ENCODE measurements around the gene IL2RG.

IL2RG gene

DNA sequence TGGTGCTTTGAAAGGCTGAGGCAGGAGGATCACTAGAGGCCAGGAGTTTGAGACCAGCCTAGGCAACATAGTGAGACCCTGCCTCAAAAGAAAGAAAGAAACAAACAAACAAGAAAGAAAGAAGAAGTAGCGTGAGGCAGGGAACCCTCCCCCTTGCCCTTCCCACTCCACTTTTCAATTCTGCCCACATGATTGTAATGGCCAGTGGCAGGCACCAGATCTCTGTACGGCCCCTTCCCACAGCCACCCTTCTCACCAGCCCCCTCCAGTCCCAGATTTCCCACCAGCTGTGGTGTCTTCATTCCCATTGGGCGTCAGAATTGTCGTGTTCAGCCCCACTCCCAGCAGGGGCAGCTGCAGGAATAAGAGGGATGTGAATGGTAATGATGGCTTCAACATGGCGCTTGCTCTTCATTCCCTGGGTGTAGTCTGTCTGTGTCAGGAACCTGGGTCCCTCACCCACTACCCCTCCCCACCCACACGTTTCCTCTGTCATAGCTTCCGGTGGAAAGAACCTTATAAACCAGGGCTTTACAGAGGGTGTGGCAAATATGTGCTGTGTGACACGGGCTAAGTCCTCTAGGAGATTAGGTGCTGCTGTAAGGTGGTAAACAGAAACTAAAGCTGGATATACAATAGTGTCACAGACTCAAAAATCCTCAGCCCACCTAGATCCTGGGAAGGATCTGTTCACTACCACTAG lies at the start of gene IL2RG:
TSS of gene IL2RG (minus strand) at position 437 of the 703 bp plus-strand sequence. CDS start at position 399, 38 bp downstream.
- DNase-seq = peak; percentile 80

DNA sequence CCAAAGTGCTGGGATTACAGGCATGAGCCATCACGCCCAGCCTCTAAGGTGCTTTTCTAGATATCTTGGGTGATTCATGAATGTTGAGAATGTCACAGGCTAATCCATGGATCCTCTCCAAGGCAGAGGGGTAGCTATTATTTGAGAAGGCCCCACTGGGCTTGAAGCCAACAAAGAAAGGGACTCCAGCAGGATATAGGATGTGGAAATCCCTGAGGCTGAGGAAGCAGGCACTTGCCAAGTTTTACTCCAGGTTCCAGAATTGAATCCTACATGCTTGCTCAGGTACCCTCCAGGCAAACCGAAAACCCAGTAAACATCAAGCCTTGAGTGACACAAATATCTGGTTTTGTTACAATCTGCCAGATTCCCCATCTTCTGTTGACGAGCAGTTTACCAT lies 49.1 kb upstream of the IL2RG start:
- no peak for DNase-seq

DNA sequence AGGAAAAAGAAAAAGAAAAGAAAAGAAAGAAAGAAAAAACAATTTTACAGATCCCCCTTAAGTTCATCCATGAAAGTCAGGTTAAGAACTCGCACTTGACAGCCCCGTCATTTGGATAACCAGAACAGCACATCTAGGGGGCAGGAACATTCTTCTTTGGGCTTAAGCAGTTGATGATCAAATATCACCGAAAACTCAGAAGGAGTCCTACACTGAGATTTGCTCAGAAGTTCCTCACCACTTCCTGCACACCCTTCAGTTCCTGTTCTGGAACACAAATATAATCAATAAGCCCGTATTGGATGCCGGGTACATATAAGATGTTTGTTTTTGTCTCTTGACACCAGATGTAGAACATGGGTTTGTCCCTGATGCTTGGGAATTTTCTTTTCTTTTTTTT lies 48.0 kb upstream of the IL2RG start:
- DNase-seq = no peak

DNA sequence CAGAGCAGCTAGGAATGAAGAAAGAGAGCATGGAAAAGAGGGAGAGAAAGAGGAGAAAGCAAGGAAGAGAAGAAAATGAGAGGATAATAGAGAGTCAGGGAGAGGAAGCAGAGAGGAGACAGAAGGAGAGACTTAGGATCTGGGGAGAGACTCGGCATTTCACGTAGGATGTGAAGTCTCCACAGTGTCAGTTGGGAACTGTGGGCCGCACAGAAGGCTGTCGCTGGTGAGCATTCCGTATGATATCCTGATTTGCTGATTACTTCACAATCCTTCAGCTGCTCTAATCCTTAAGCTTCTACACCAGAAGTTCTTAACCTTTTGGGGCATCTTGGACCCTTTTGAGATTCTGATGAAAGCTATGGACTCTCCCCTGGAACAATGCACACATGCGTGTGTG lies 47.2 kb upstream of the IL2RG start:
- DNase-seq = no peak

DNA sequence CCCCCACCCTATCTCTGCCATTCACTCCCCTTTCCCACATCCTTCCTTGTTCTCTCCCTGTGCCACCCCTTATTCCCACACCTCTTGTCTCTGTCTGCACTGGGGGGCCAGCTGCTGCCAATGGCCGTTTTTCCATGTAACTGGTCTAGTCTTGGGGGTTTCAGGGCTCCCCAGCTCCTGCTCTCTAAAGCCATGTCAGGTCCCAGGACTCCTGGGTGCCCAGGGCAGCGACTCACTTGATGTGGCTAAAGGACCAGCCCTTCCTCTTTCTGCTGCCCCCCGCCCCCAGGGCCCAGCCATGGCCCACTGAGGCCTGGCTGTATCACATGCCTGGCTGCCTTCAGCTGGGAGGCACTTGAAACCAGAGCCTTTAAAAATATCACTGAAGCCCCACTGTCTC lies 43.3 kb upstream of the IL2RG start:
- DNase-seq = no peak

DNA sequence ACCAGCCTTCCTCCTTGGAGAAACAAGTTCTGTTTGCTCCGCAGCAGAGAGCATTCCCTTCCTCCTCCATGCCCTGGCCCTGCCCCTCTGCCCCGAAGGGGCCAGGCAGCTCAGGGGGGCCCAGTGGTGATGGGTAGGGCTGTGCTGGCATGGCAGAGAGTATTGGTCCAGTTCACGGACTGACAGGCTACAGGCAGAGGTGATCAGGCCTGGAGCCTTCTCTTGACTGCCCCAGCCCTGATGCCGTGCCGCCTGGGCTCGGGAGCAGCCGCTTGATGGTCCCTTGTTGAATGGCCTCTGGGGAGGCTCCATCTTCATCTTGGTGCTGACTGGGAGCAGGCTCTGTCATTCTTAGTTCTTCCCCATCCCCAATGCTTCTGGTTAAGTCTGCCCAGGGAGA lies 42.8 kb upstream of the IL2RG start:
- DNase-seq = no peak

DNA sequence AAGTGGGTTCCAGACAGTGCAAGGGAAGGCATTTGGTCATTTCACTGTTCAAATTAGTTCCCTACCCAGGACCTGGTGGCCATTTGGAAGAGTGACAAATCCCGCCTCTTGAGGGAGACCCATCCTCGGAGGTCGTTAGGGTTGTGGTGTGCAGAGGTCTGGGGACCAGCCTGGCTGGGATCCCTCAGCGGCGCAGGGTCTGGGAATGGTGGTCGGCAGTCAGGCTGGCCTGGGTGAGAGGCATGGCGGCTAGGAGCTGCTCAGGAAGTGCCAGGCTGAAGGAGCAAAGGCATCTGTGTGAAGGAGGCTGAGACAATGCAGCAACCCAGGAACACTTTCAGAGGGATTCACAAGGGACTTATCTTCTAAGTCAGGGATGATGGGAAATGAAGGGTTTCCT lies 40.0 kb upstream of the IL2RG start:
- no peak for DNase-seq

DNA sequence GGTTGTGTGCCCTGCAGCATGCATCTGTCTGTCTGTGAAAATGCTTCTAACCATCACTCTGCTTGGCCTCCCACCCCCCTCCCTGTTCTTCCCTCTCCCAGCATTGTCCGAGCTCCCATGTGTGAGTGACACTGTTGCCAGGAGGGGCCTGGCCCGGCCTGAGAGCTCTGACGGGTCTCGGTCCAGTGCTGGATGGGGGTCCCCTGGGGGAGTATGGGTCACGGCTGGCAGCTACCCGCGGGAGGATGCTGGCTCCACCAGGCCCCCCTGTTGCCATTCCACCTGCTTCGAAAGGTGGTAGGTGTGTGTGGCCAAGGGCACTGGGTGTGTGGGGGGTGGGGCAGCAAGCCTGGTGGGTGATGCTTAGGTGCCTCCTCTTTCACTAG lies 36.9 kb upstream of the IL2RG start:
- DNase-seq = no peak

DNA sequence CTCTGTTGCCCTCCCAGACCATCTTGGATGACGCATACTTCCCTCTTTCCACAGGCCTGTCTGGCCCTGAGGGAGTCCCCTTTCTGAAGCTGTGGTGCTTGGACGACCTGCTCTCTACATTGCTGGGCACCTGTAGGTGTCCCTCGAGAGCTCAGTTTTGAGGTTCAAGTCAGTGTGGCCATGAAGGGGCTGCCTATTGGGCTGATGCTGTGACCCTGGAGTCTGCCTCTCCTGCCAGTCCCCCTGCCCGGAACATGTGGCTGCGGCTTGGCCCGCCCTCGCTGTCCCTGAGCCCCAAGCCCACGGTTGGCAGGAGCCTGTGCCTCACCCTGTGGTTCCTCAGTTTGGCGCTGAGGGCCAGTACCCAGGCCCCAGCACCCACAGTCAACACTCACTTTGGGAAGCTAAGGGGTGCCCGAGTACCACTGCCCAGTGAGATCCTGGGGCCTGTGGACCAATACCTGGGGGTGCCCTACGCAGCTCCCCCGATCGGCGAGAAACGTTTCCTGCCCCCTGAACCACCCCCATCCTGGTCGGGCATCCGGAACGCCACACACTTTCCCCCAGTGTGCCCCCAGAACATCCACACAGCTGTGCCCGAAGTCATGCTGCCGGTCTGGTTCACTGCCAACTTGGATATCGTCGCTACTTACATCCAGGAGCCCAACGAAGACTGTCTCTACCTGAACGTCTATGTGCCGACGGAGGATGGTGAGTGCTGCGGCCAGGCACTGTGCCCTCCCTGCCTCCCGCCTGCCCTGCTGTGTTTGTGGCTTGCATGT lies 36.3 kb upstream of the IL2RG start:
- no peak for DNase-seq

DNA sequence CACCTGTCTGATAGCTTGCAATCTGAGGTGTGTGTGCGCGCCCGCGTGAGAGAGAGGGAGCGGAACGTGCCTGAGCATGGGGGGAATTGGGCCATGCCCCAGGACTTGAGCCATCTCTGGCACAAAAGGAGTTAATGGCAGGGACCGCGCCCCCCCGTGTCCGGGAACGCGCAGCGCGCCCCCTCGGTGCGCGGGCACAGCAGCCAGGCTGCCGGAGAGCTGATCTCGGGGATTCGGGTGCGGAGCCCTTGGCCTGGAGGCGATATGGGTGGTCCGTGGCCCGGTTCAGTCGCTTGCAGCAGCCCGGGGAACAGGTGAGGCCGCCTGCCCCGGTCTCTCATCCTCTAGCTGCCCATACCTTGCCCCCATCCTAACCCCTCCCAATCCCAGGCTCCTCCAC lies 33.3 kb upstream of the IL2RG start, which contains the start of gene NLGN3:
TSS of gene NLGN3 (plus strand) at position 191 of the 400 bp plus-strand sequence. CDS start 2,909 bp downstream, outside the sequence.
- no peak for DNase-seq

DNA sequence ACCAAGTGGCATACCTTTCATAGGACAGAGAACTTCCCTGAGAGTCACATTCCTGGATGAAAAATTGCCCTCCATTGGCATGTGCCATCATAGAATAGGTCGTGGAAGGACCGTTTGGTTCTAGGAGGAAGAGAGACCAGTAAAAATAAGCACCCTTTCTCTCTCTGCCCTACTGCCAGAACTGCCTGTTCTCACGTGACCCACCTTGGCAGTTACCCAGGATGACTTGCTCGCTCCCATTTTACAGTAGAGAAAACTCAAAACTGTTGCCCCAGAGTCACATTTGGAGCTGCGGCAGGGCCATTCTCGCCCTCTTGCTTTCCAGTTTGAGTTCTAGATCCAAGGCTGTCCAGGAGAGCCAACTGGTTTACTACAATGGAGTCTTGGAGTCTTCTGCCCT lies 32.1 kb upstream of the IL2RG start:
- DNase-seq = no peak

DNA sequence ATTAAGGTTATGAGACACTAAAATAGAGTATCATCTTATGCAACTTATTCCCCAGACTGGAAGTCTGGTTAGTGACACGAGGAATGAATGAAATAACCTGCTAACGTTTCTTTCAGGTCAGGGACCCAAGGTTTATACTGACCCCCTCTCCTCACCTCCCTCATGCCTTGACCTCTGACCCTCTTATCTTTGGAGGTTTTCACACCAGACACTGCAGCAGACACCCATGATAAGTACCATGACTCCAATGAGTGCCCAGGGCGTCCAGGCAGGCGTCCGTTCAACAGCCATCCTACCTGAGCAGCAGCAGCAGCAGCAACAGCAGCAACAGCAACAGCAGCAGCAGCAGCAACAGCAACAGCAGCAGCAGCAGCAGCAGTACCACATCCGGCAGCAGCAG lies 29.1 kb upstream of the IL2RG start:
- DNase-seq = no peak

DNA sequence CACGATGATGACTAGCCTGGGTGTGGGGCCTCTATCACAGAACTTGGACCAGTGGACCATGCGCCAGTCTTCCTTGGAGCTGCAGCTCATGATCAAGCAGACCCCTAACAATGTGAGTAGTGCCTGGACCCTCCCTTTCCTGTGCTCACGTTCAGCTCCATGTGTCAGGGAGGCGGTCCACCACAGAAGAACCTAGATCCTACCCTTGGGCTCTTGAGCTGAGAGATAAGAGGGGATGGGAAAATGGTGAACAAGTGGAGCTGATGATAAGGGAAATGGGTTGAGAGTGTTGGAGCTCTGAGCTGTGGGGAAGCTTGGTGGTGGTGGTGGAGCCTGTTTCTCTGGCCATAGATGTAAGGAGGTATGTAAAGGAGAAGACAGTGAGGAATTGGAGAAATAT lies 20.1 kb upstream of the IL2RG start:
- no peak for DNase-seq

DNA sequence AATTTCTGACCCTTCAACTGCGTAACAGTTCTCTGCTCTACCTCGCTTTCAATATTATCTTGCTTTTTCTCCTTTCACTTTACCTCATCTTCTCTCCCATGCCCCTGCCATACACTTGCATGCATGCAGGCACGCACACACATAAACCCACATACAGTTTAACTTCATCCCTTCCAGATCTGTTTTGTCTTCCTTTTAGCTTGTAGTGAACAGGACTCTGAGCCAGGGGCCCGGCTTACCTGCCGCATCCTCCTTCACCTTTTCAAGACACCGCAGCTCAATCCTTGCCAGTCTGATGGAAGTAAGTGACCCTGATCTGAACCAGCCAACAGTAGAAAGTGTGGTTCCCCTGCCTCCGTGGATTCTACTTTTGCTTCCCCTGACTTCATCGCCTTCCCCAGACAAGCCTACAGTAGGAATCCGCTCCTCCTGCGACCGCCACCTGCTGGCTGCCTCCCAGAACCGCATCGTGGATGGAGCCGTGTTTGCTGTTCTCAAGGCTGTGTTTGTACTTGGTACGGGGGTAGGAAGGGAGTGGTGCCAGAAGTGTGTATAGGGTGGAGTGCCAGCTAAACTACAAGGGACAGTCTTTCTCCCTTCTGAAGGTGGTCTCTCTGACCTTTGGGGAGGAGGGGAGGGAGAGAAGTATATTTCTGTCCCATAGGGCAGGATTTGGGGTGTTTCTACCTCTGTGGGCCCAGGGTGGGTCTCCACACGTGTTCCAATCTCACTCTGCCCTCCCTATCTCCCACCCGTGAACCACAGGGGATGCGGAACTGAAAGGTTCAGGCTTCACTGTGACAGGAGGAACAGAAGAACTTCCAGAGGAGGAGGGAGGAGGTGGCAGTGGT lies 17.8 kb upstream of the IL2RG start:
- peak; percentile 89 for DNase-seq

DNA sequence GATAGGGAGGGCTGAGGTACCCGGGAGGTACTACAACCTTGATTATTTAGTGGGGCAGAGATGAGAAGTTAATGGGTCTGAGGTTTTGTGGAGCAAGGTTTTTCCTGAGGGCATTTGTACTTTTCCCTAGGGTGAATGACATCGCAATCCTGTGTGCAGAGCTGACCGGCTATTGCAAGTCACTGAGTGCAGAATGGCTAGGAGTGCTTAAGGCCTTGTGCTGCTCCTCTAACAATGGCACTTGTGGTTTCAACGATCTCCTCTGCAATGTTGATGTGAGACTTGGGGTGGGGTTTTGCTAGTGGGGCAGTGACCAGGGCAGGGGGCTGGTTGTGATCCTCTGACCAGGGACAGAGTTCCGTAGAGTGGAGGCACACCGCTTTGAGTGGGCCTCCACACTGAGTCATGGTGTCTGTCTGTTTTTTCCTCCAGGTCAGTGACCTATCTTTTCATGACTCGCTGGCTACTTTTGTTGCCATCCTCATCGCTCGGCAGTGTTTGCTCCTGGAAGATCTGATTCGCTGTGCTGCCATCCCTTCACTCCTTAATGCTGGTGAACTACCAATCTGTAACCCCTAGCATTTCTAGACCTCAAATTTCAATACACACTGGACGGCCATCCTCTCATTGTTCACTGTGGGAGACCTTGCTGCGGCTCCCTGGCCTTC lies 16.9 kb upstream of the IL2RG start:
- no peak for DNase-seq

DNA sequence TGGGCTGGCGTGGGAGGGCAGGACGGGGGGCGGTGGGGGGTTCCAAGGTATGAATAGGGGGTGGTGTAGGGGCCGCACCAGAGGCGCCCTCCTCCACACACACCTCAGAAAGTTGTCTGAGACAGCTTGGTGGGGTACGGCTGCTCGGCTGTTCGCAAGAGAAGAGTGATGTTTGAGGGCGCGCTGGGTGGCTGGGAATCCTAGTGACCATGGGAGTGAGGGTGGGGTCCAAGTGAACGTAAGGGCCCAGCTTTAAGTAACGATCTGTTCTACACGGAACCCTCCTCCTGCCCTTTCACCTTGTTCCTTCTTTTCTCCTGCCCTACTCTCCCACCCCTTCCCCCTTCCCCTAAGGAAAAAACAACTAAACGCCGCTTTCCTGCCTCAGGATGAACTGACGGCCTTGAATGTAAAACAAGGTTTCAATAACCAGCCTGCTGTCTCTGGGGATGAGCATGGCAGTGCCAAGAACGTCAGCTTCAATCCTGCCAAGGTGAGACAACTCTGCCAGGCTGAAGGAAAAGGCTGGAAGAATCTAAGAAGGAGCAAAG lies 7.7 kb upstream of the IL2RG start:
- no peak for DNase-seq

DNA sequence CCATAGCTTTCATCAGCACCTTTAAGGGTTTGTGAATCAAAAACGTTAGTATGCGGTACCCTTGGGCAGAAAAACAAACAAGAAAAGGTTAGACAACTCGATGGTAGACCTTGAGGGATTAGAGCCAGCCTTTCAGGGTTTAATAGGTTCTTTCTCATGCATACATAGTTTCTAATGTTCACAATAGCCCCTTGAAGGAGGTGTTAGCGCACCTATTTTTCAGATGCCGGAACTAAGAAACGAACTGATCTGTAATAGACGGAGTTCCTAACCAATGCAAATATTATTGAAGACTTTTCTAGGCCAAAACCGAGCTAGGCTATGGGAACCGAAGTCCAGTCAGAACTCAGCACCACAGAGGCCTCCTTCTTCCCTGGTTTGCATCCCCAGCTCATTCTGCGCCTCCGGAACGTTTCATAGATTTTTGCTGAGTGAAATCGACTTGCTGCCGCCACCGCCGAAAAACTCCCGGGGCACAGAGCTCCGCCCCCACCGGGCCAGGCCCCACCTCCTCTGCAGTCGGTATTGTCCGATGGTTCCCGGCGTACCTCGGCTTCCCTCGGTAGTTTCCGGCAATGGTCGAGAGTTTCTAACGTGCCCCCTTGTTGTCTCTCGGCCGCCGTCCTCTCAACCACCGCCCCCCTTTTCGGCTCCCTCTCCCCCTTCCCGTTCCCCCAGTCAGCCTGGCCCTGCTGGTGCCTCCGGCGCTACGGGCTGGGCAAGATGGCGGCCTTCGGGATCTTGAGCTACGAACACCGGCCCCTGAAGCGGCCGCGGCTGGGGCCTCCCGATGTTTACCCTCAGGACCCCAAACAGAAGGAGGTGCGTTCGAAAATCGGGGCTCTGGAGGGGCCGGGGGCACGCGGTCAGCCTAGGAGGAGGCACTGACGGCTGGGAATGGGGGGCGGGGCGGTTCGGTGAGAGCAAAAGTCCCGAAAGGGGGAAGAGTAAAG lies 6.9 kb upstream of the IL2RG start, which contains the start of gene MED12:
TSS of gene MED12 (plus strand) at position 565 of the 953 bp plus-strand sequence. CDS start at position 724, 159 bp downstream.
- peak; percentile 91 for DNase-seq

DNA sequence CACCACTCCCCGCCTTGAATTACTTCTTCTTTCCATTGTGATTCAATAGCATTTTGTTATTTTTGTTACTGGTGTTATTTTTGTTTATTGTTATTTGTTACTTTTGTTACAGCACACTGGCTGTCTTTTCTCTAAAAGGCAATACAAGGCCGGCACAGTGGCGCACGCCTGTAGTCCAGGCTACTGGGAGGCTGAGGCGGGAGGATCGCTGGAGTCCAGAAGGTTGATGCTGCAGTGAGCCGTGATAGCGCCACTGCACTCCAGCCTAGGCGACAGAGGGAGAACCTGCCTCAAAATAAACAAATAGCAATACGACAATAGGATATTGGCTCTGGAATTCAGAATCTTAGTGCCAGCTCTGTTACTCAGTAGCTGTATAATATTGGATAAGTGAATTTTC lies 6.0 kb upstream of the IL2RG start:
- DNase-seq = no peak

DNA sequence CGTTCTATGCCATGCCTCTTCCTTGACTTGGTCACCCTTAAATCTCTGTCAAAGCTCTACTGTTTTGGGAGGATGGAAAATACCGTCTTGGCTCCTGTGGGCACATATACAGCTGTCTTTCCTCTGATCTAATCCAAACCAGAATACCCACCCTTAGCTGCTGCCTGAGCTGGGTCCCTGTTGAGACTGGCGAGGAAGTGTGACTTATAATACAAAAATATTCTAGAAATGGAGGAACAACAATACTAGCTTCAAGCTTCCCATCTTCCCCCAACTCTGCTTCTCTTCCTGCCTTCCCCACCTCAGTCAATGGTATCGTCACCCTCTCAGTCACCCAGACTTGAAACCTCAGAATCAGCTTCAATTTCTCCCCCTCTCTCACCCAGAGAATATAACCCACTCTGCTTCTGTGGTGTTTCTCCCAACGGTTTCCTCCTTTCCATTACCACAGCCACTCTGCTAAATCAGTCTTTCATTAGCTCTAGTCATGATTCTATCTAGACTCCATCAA lies 599 bp upstream of the IL2RG start:
- DNase-seq = no peak

DNA sequence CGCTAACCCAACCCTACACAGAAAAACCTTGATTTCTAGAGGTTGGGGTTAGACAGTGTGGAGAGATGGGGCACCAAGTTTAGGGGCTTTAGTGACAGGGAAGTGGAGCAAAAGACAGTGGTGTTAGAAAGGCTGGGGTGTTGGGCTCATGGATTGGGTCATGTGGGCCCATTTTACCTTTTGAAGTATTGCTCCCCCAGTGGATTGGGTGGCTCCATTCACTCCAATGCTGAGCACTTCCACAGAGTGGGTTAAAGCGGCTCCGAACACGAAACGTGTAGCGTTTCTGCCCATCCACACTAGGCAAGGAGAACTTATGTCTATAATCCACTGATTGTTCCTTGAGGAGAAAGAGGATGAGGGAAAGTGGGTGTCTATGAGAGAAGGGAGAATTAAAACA lies 2.3 kb downstream of the IL2RG start:
- no peak for DNase-seq

DNA sequence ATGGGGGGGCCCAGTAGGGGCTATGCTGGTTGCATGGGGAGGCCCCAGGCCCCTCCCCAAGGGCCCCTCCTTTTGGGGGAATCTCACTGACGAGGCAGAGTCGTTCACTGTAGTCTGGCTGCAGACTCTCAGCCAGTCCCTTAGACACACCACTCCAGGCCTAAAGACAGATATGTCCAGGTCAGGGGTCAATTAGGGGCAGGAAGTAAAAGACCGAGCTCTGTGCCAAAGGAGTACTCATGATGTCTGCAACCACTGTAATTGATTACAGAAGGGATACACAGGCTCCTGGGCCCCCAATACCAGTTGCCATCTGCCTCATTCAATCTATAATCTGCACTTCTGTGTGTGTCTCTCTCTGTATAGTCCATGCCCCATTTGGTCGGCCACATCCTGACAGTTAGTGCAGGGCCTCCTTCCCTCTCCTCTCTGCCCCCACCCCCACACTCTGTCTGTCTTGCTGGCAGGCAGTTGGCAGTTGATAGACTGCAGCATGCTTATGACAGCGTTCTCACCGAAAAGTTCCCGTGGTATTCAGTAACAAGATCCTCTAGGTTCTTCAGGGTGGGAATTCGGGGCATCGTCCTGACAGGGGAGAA lies 3.5 kb downstream of the IL2RG start:
- DNase-seq = peak; percentile 65
